GM08714 (cell line): ENCODE results near the gene LEKR1.

ENCODE experiments used
- H3K4me3 ChIP-seq: fragments of 200-500 bp; sonication (Bioruptor generic); 2 replicates; pipeline ENCODE4 v1.5.1; 2014; ENCODE audit warnings: mild to moderate bottlenecking, low read length, inconsistent platforms
- ZNF274 ChIP-seq: IDR thresholded peaks from 2 replicates; pipeline ENCODE4 v1.6.1; 2012; ENCODE audit warnings: mild to moderate bottlenecking, low read depth, low read length

Gene LEKR1

GRCh38 chr3:157051591-157051990 lies 225.4 kb downstream of the LEKR1 start:
- TF ChIP-seq ZNF274 = no peak
- H3K4me3 ChIP-seq = no peak overlapping the region

- no peak overlapping the region for H3K4me3 ChIP-seq
- no peak for TF ChIP-seq ZNF274
These were observed 229.9 kb downstream of the LEKR1 start for GRCh38 chr3:157056035-157056434.

GRCh38 chr3:157058392-157059071 lies 232.4 kb downstream of the LEKR1 start:
- TF ChIP-seq ZNF274 = no peak
- H3K4me3 ChIP-seq = no peak overlapping the region

GRCh38 chr3:157059181-157059580 lies 233.0 kb downstream of the LEKR1 start:
- no peak overlapping the region for H3K4me3 ChIP-seq
- no peak for TF ChIP-seq ZNF274

- TF ChIP-seq ZNF274 = no peak
- no peak overlapping the region for H3K4me3 ChIP-seq
These were observed 233.5 kb downstream of the LEKR1 start for GRCh38 chr3:157059661-157060060.

- H3K4me3 ChIP-seq = no peak overlapping the region
- no peak for TF ChIP-seq ZNF274
These were observed 235.1 kb downstream of the LEKR1 start for GRCh38 chr3:157061265-157061664.

GRCh38 chr3:157063469-157063868 lies 237.3 kb downstream of the LEKR1 start:
- no peak for TF ChIP-seq ZNF274
- no peak overlapping the region for H3K4me3 ChIP-seq

- no peak overlapping the region for H3K4me3 ChIP-seq
- no peak for TF ChIP-seq ZNF274
These were observed 237.8 kb downstream of the LEKR1 start for GRCh38 chr3:157063926-157064325.

GRCh38 chr3:157064402-157064801 lies 238.2 kb downstream of the LEKR1 start:
- H3K4me3 ChIP-seq = no peak overlapping the region
- TF ChIP-seq ZNF274 = no peak

- no peak overlapping the region for H3K4me3 ChIP-seq
- no peak for TF ChIP-seq ZNF274
These were observed 239.0 kb downstream of the LEKR1 start for GRCh38 chr3:157065201-157065600.

GRCh38 chr3:157066335-157067098 lies 240.4 kb downstream of the LEKR1 start:
- no peak for TF ChIP-seq ZNF274

GRCh38 chr3:157067114-157067513 lies 241.0 kb downstream of the LEKR1 start:
- no peak for TF ChIP-seq ZNF274
- no peak overlapping the region for H3K4me3 ChIP-seq

More at GRCh38 chr3:157066335-157067098, 240.4 kb downstream of the LEKR1 start:
- H3K4me3 ChIP-seq = no peak overlapping the region

- TF ChIP-seq ZNF274 = no peak
These were observed 243.3 kb downstream of the LEKR1 start for GRCh38 chr3:157069406-157069805.

GRCh38 chr3:157069846-157070677 lies 243.9 kb downstream of the LEKR1 start:
- no peak overlapping the region for H3K4me3 ChIP-seq
- TF ChIP-seq ZNF274 = no peak

More at GRCh38 chr3:157069406-157069805, 243.3 kb downstream of the LEKR1 start:
- H3K4me3 ChIP-seq = no peak overlapping the region
